Natural killer cell (primary cell): ENCODE data around the gene PTPRN2. TPM values are rescaled to one million over a fixed set of nuclear protein-coding genes. Genes with fewer than 3 reads are reported as not detected.
"Not testable (repeated sequence)": the region's sequence is repeated elsewhere in the genome, so short reads cannot be mapped to it uniquely, and the experiment has no call there.

Experiments
- ATAC-seq, 3 donors: fragments of 150-1000 bp in 2 of 3; fragments of 200-7000 bp in 1 of 3; cut with Tn5 transposase; 1 replicate in 1 of 3; 2 replicates in 2 of 3; pipeline ENCODE4 v1.10.0; 2021; ENCODE audit warnings: mild to moderate bottlenecking in 2 of 3, moderate library complexity in 2 of 3
- DNase-seq, 2 donors: peaks; one replicate each; pipeline versions ENCODE4 v3.0.0 to v3.0.0-alpha.2; 2013 to 2021; ENCODE audit warnings: mixed read lengths in 1 of 2
- H3K27ac ChIP-seq: one replicate; pipeline ENCODE4 v1.5.1; 2013; ENCODE audit warnings: mild to moderate bottlenecking, low read length
- H3K27me3 ChIP-seq: one replicate; pipeline ENCODE4 v1.6.1; 2013; ENCODE audit warnings: low read length; ENCODE audit not compliant: control insufficient read depth, insufficient read depth
- H3K36me3 ChIP-seq: one replicate; pipeline ENCODE4 v1.6.1; 2013; ENCODE audit warnings: low read length; ENCODE audit not compliant: control insufficient read depth, insufficient read depth
- H3K4me1 ChIP-seq: one replicate; pipeline ENCODE4 v1.6.1; 2013; ENCODE audit warnings: low read length; ENCODE audit not compliant: control insufficient read depth, insufficient read depth
- H3K4me3 ChIP-seq: one replicate; pipeline ENCODE4 v1.5.1; 2013; ENCODE audit warnings: low read length
- H3K9me3 ChIP-seq: one replicate; pipeline ENCODE4 v1.6.1; 2013; ENCODE audit warnings: low read length; ENCODE audit not compliant: control insufficient read depth, insufficient read depth
- H3K27ac Mint-ChIP-seq, 2 donors: one replicate each; pipeline ENCODE4 v1.8.0; 2022; ENCODE audit warnings: mild to moderate bottlenecking in 2 of 2, mixed read lengths in 2 of 2, moderate library complexity in 1 of 2
- H3K27me3 Mint-ChIP-seq, 2 donors: one replicate each; pipeline ENCODE4 v1.8.0; 2022; ENCODE audit warnings: low read depth in 2 of 2, mixed read lengths in 2 of 2
- H3K36me3 Mint-ChIP-seq: one replicate; pipeline ENCODE4 v1.8.0; 2022; ENCODE audit warnings: mixed read lengths
- H3K4me1 Mint-ChIP-seq, 2 donors: one replicate each; pipeline ENCODE4 v1.8.0; 2022; ENCODE audit warnings: mixed read lengths in 2 of 2
- H3K4me3 Mint-ChIP-seq: one replicate; pipeline ENCODE4 v1.8.0; 2022; ENCODE audit warnings: mild to moderate bottlenecking, moderate library complexity, mixed read lengths
- H3K9me3 Mint-ChIP-seq, 2 donors: one replicate each; pipeline ENCODE4 v1.8.0; 2022; ENCODE audit warnings: mixed read lengths in 2 of 2
- WGBS: methylation state at CpG from one replicate; pipeline ENCODE4 v1.1.7; 2013; ENCODE audit warnings: missing lambda C conversion rate; ENCODE audit not compliant: insufficient coverage; 5-methylcytosine and 5-hydroxymethylcytosine counted together
- intact Hi-C: fragments of 100-400 bp; cut with micrococcal nuclease; formaldehyde crosslinking; loops from one replicate; pipeline ENCODE4 v1.14.2; 2022
- total RNA-seq, 4 donors: library from RNA; stranded (reverse); fragments of 120-200 nt in 1 of 4; gene quantifications; one replicate each; pipeline versions ENCODE4 v1.2.3 to v1.2.4, GENCODE V29; 2013 to 2022
- TF ChIP-seq, protein P1 (sequence below): fragments of 200-600 bp; IDR thresholded peaks from one replicate; pipeline ENCODE4 v1.8.0; 2022; ENCODE audit warnings: antibody characterized with exemption

Gene PTPRN2
- total RNA-seq, 3 donors from 2014 or later (not counting 1 experiment from before 2014, with no cell fraction given): 1.3 to 2.5 (median 1.9) TPM

DNA sequence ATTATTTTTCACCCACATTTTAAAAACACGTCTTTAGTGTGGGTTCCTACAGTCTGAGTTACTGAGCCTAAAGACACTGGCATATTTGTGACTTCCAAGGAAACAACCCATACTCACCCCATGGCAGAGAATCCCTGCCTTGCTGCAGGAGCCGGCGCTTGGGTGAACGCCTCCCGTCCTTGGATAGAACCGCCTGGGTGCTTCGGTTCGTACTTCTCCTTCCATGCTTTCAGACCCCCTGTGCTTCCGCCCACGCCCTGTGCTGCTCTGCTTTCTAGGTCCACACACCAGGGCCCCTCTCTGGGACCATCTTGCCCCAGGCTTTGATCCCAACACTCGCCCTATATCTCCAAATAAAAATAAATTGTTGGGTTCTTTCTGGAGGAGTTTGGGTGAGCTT, 125.8 kb downstream of the PTPRN2 start:
- no peaks in the 10 kb centered on the region for H3K4me1 ChIP-seq

DNA sequence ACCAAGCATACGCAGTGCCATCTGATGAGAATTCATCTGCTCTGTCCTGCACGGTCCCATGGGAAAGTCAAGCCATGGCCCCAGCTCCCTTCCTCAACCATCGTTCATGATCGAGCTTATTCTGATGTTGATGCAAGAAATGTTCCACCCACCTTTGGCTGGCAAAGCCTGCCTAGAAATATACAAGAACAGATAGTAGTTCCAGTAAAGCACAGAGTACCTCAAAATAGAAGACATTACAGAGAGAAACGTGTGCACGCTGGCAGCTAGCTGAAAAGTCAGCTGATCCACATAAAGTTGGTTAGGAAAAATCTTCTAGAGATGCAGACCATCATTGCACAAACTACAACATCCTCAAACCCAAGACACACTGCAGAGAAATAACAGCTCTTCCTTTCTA, 127.0 kb downstream of the PTPRN2 start:
- Histone ChIP-seq H3K27me3 (no peaks in the 10 kb centered on the region), H3K27ac (no peak overlapping the region), H3K36me3 (no peaks in the 10 kb centered on the region), H3K9me3 (no peaks in the 10 kb centered on the region), H3K4me3 (no peak overlapping the region), H3K4me1 (no peaks in the 10 kb centered on the region)
- WGBS: 90% methylated on average over 6 of the region's 6 CpGs
- no peak for ATAC-seq
- Mint-ChIP-seq H3K36me3 (no peaks in the 10 kb centered on the region), H3K27me3 (no peaks in the 10 kb centered on the region), H3K27ac (no peak overlapping the region), H3K9me3 (peaks cover 9 to 11% of the 10 kb centered on the region in 2 donors), H3K4me3 (no peak overlapping the region), H3K4me1 (no peaks in the 10 kb centered on the region)
- TF ChIP-seq, protein P1, sequence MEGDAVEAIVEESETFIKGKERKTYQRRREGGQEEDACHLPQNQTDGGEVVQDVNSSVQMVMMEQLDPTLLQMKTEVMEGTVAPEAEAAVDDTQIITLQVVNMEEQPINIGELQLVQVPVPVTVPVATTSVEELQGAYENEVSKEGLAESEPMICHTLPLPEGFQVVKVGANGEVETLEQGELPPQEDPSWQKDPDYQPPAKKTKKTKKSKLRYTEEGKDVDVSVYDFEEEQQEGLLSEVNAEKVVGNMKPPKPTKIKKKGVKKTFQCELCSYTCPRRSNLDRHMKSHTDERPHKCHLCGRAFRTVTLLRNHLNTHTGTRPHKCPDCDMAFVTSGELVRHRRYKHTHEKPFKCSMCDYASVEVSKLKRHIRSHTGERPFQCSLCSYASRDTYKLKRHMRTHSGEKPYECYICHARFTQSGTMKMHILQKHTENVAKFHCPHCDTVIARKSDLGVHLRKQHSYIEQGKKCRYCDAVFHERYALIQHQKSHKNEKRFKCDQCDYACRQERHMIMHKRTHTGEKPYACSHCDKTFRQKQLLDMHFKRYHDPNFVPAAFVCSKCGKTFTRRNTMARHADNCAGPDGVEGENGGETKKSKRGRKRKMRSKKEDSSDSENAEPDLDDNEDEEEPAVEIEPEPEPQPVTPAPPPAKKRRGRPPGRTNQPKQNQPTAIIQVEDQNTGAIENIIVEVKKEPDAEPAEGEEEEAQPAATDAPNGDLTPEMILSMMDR: no peak
- no peak for DNase-seq
- intact Hi-C loops: no loop called here

More for the DNA sequence above, 125.8 kb downstream of the PTPRN2 start:
- no peak overlapping the region for H3K27ac ChIP-seq
- peaks cover 9 to 11% of the 10 kb centered on the region in 2 donors for H3K9me3 Mint-ChIP-seq
- no peaks in the 10 kb centered on the region for H3K27me3 ChIP-seq
- H3K27ac Mint-ChIP-seq: no peak overlapping the region
- WGBS: 84% methylated on average over 10 of the region's 11 CpGs
- no peak overlapping the region for H3K4me3 ChIP-seq
- TF ChIP-seq, protein P1: no peak
- no peaks in the 10 kb centered on the region for H3K9me3 ChIP-seq
- no peaks in the 10 kb centered on the region for H3K36me3 ChIP-seq
- DNase-seq (no peak), ATAC-seq (no peak)
- no peaks in the 10 kb centered on the region for H3K36me3 Mint-ChIP-seq
- H3K27me3 Mint-ChIP-seq: no peaks in the 10 kb centered on the region
- H3K4me3 Mint-ChIP-seq: no peak overlapping the region
- intact Hi-C loops: no loop called here
- no peaks in the 10 kb centered on the region for H3K4me1 Mint-ChIP-seq

DNA sequence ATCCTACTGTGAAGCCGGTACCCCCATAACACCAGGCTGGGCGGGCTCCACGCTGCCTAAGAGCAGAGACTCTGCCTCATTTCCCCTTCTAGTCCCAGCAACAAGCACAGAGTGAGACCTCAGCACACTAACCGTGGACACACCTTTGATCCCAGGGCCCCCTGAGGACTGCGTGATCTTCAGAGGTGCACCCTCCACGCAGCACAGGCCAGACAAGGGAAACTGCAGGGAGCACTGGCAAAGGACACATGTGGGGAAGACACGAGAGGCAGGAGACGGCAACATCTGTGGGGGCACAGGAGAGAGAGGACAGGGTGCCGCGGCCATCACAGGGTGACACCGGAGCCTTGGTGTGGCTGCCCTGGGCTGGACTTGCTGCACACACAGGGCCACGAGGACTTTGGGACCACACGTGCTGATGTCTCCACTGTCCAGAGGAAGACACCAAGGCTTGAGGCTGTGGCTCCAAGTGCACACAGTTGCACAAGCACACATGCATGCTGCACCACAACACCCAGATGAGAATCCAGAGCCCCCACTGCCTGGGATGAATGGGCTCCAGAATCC, 128.8 kb downstream of the PTPRN2 start:
- 86% methylated on average over 13 of the region's 13 CpGs for WGBS
- no peaks in the 10 kb centered on the region for H3K4me1 Mint-ChIP-seq
- no peaks in the 10 kb centered on the region for H3K9me3 ChIP-seq
- H3K27ac Mint-ChIP-seq: no peak overlapping the region
- no peak overlapping the region for H3K4me3 ChIP-seq
- no peak for ATAC-seq
- no peaks in the 10 kb centered on the region for H3K27me3 ChIP-seq
- no peaks in the 10 kb centered on the region for H3K36me3 Mint-ChIP-seq
- no peak for DNase-seq
- TF ChIP-seq, protein P1: no peak
- no peaks in the 10 kb centered on the region for H3K36me3 ChIP-seq
- peaks cover 5 to 8% of the 10 kb centered on the region in 2 donors for H3K9me3 Mint-ChIP-seq
- no peak overlapping the region for H3K27ac ChIP-seq
- intact Hi-C loops: no loop called here
- H3K27me3 Mint-ChIP-seq: no peaks in the 10 kb centered on the region
- H3K4me3 Mint-ChIP-seq: no peak overlapping the region
- H3K4me1 ChIP-seq: no peaks in the 10 kb centered on the region

DNA sequence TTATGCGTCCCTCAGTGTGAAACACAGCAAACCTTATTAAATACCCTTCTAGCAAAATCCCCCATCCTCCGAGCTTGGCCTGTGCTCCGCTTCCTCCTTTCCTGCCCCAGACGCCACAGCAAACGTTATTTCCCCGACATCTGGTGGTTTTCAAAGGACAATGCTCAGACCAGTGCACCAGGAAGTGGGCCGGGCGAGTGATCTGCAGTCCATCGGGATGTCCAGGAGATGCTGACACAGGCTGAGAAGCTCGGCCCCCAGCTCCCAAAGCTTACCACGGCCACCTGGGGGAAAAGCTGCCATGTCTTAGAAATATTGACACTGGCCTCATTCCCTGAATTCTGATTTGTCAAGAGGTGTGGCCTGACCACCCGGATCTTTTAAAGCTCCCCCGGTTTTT, 129.5 kb downstream of the PTPRN2 start:
- Histone ChIP-seq H3K4me1 (no peaks in the 10 kb centered on the region), H3K9me3 (no peaks in the 10 kb centered on the region), H3K27me3 (no peaks in the 10 kb centered on the region), H3K4me3 (no peak overlapping the region), H3K36me3 (no peaks in the 10 kb centered on the region), H3K27ac (no peak overlapping the region)
- no peak overlapping the region for H3K4me3 Mint-ChIP-seq
- H3K27me3 Mint-ChIP-seq: no peaks in the 10 kb centered on the region
- H3K27ac Mint-ChIP-seq: no peak overlapping the region
- TF ChIP-seq, protein P1: no peak
- WGBS: 40% methylated on average over 13 of the region's 13 CpGs
- H3K36me3 Mint-ChIP-seq: no peaks in the 10 kb centered on the region
- no peak for ATAC-seq
- intact Hi-C loops: no loop called here
- DNase-seq: no peak
- peaks cover 0 to 3% of the 10 kb centered on the region in 2 donors for H3K9me3 Mint-ChIP-seq
- no peaks in the 10 kb centered on the region for H3K4me1 Mint-ChIP-seq

DNA sequence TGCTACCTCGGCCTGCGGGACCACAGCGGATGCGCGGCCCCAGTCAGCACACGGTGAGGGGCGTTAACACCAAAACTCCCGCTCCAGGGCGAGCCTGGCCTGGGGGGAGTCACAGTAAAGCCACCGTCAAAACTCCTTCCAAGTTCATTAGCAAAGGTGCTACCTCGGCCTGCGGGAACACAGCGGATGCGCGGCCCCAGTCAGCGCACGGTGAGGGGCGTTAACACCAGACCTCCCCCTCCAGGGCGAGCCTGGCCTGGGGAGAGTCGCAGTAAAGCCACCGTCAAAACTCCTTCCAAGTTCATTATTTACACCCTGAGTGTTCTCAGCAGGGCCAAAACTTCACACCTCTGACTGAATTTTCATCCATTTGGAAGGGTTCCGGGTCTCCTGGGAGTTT, 130.0 kb downstream of the PTPRN2 start:
- H3K4me3 ChIP-seq, H3K4me1 Mint-ChIP-seq, H3K9me3 ChIP-seq, H3K36me3 Mint-ChIP-seq, H3K27ac Mint-ChIP-seq, H3K27ac ChIP-seq, H3K27me3 ChIP-seq, H3K4me3 Mint-ChIP-seq, ATAC-seq, H3K36me3 ChIP-seq, intact Hi-C loops, H3K27me3 Mint-ChIP-seq, H3K4me1 ChIP-seq, H3K9me3 Mint-ChIP-seq, DNase-seq: not testable (repeated sequence)
- 92% methylated on average over 22 of the region's 22 CpGs for WGBS
